Measurements from ENCODE around the gene VARS2.

Gene VARS2

DNA sequence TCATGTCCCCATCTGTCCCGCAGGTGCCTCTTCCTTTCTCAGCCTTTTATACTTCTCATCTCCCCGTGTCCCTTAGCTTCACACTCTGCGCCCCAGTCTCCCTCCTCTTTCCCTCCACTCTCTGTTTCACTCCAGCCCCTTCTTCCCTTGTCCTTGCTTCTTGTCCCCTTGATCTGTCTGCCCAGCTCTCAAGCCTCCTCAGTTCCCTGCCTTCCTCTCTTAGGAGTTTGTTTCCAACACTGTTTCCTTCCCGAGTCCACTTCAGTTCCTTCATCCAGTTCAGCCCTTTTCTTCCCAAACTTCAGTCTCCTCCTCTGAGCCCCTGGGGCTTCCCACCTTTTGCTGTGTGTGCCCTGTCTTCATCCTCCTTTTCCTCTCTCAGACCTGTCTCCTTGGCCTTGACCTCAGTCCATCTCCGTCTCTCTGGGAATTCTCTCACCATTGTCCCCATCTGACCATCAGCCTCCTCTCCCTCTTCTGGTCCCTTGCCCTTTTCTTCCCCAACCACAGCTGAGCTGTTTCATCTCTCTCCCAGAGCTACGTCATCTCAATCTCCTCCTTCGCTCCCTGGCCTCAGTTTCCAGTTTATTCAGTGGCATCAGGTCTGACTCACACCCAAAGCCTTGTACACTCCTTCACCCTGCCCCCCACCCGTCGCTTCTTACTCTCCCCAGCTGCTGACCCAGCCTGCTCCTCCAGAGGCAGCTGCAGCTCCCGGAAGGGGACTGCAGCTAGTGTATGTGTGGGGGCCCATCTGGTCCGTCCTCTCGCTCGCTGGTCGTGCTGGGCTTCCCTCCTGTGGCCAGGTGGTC is 32.4 kb upstream of the VARS2 start:
- no peak overlapping the region for H3K4me3 ChIP-seq (ENCODE audit: low read length)
- TF ChIP-seq, protein P1, sequence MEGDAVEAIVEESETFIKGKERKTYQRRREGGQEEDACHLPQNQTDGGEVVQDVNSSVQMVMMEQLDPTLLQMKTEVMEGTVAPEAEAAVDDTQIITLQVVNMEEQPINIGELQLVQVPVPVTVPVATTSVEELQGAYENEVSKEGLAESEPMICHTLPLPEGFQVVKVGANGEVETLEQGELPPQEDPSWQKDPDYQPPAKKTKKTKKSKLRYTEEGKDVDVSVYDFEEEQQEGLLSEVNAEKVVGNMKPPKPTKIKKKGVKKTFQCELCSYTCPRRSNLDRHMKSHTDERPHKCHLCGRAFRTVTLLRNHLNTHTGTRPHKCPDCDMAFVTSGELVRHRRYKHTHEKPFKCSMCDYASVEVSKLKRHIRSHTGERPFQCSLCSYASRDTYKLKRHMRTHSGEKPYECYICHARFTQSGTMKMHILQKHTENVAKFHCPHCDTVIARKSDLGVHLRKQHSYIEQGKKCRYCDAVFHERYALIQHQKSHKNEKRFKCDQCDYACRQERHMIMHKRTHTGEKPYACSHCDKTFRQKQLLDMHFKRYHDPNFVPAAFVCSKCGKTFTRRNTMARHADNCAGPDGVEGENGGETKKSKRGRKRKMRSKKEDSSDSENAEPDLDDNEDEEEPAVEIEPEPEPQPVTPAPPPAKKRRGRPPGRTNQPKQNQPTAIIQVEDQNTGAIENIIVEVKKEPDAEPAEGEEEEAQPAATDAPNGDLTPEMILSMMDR (IDR thresholded peaks at IDR 0.05; ENCODE audit: insufficient read depth, low read depth, low read length, missing control alignments) = no peak
- peak; percentile 66 for DNase-seq (ENCODE audit: low read depth)

DNA sequence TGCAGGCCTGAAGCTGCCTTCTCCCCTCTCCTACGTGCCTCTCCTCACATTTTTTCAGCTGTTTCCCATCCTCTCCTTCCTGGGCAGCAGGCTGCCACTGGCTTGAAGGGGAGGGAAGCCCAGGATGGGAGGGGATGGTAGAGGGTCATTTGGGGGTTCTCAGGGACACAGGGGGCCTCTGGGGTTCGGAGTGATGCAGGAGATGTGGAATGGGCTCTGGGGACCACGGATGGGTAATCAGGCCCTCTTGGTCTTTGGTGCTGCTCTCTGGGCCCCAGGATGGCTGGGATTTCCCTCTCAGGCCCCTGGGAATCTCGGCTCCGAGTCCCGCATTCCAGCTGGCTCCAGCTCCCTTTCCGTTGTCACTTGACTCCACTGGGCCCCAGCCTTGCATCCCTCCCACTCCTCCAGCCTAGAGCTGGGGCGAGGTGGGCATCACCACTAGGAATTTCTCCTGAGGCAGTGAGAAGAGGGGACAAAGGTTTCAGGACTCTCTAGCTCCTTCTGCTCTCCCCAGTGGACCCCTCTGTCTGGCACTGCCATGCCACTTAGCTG is 31.8 kb upstream of the VARS2 start:
- TF ChIP-seq, protein P1 (IDR thresholded peaks at IDR 0.05; ENCODE audit: insufficient read depth, low read depth, low read length, missing control alignments) = no peak
- DNase-seq (ENCODE audit: low read depth) = no peak
- peak overlapping the region; percentile 16 for H3K4me3 ChIP-seq (ENCODE audit: low read length)

DNA sequence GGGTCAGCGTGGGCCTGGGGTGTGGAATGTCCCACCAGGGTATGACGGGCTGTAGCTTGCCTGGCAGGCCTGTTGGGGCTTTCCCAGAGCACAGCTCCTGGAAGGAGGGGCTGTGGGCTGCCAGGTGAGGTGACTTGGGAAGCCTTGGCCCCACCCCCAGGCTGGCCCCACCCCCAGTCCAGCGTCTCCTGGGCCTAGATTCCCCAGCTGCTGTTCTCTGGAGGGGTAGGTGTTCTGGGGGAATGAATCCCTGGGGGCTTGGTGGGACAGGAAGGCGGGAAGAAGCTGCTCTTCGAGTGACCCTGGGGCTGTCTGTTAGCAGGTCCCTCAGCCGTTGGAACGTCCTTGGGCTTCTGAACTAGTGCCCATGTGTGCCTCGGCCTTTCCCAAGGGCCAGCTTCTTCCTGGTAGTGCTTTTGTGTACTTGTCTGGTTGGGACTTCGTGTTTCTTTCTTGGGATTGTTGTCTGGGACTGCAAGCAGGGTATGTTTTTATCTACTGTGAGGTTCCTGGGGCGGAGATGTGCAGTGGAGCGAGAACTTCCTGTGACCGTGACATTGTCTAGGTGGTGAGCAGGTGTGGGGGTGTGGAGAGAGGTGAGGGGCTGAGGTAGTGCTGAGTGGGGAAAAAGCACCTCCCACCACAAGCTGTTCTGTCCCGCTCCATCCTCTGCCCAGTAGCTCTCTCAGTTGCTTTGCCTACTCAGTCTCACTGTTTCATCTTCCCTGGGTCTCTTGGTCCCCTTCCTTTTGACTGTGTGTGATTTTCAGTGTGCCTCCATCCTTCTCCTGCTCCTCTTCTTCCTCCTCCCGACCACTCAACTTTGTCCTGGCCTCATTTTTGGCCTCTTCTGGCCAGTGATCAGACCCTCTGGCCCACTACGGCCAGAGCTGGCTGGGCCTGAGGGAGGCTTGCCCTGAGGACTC is 31.0 kb upstream of the VARS2 start:
- TF ChIP-seq, protein P1 (IDR thresholded peaks at IDR 0.05; ENCODE audit: insufficient read depth, low read depth, low read length, missing control alignments) = no peak
- peak overlapping the region; percentile 98 for H3K4me3 ChIP-seq (ENCODE audit: low read length)
- DNase-seq (ENCODE audit: low read depth) = peak; percentile 92

DNA sequence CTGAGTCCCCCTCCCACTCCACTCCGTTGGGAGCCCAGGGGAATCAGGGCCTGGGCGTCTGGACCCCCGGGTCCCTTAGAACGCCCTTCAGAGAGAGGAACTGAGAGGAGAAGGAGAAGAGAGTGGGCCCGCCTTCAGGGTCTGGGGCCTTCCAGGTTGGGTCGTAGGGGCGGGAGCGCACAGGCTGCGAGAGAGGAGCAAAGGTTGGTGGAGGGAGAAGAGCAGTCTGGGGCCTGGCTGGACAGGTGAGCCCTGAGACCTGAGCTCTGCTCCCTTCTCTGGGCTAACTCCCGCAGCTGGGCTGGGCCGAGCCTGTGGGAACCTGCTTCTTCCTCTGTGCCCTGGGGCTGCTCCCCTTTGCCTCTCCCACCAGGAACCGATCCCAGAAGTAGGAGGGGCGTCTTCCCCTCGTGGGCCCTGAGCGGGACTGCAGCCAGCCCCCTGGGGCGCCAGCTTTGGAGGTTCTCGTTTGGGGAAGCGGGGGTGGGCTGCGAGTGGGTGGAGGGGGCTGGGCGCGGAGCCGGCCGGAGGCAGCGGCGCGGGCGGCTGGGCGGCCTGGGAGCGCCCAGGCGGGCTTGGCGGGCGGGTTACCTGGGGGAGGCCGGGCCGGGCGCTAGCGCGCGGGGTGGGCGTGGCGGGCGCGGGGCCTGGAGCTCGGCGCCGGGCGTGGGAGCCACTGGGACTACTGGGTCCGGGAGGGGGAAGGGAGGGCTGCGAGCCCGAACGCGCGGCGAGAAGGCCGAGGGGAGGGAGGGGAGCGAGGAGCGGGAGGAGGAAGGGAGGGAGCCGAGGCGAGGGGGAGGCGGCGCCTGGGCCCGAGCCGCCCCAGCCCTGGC is 30.1 kb upstream of the VARS2 start, which contains the start of gene DDR1:
DDR1 (plus strand) TSS at position 835 of the 836 bp plus-strand sequence. CDS start 4,211 bp downstream, outside the sequence.
- DNase-seq (ENCODE audit: low read depth) = peak; percentile 88
- peak within 1 kb of the TSS; percentile 98 for H3K4me3 ChIP-seq (ENCODE audit: low read length)
- TF ChIP-seq, protein P1 (IDR thresholded peaks at IDR 0.05; ENCODE audit: insufficient read depth, low read depth, low read length, missing control alignments) = no peak

DNA sequence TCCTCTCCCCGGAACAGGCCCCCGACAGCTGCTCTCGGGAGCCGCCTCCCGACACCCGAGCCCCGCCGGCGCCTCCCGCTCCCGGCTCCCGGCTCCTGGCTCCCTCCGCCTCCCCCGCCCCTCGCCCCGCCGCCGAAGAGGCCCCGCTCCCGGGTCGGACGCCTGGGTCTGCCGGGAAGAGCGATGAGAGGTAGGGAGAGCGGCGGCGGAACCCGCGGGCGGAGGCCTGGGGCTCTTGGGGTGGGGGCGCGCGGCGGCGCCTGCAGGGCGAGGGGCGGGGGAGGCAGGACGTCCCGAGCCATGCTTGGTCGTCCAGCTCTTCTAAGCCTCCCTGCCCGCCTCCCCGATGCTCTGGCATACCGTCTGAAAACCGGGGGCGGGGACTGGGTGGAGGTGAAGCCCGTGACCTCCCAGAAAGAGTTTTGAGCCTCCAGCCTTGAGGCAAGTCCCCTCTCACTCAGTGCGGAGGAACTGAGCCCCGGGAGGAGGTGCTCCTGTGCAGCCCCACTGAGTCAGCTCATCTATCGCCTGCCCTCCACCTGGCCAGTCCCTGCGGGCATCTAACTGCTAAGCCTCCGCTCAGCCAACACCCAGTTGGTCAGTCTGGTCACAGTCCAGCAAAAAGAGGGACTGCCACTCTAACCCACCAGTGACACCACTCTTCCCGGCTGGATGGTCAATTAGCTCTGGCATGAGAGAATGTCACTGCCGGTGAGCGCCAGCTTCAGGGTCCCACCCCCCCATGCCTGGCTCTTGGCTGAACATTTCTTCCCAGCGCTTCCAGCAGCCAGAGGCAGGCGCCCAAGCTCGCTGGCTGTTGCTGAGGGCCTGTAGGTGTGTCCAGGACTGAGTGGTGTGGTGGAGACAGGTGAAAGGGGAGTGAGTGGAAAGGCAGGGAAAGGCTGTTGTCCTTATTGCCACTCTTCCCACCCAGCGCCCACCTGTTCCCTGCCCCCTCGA is 29.2 kb upstream of the VARS2 start:
- DNase-seq (ENCODE audit: low read depth) = peak; percentile 65
- TF ChIP-seq, protein P1 (IDR thresholded peaks at IDR 0.05; ENCODE audit: insufficient read depth, low read depth, low read length, missing control alignments) = no peak
- H3K4me3 ChIP-seq (ENCODE audit: low read length) = peak overlapping the region; percentile 80

Measured in epithelial cell of esophagus (primary cell).